IgD-negative memory B cell (primary cell): ENCODE data around the gene RGS11. TPM values are rescaled to one million over a fixed set of nuclear protein-coding genes. Genes with fewer than 3 reads are reported as not detected.

Experiments used
- polyA plus RNA-seq: library from polyadenylated mRNA; unstranded; fragments of 300-500 nt; fragmentation: Illumina TruSeq; gene quantifications from one replicate; pipeline ENCODE4 v1.2.3, GENCODE V29; 2021

The RGS11 gene
- polyA plus RNA-seq, 1 donor from 2014 or later, result not detected

Other genes with a start within 250 kb of the RGS11 start
- 45.2 TPM for gene POLR3K, start 222.3 kb downstream of the RGS11 start, polyA plus RNA-seq
- 39.1 TPM for gene SNRNP25, start 222.1 kb downstream of the RGS11 start, polyA plus RNA-seq
- gene RHBDF1, start 203.3 kb downstream of the RGS11 start, polyA plus RNA-seq, result not detected
- gene MPG, start 197.7 kb downstream of the RGS11 start, polyA plus RNA-seq, result 87.6 TPM
- 15.2 TPM for gene NPRL3, start 137.3 kb downstream of the RGS11 start, polyA plus RNA-seq
- gene HBZ, start 123.3 kb downstream of the RGS11 start, polyA plus RNA-seq, result not detected
- gene HBM, start 110.0 kb downstream of the RGS11 start, polyA plus RNA-seq, result not detected
- gene HBA2, start 103.1 kb downstream of the RGS11 start, polyA plus RNA-seq, result 88.3 TPM
- 12.1 TPM for gene HBA1, start 99.3 kb downstream of the RGS11 start, polyA plus RNA-seq
- gene HBQ1, start 95.5 kb downstream of the RGS11 start, polyA plus RNA-seq, result not detected
- gene LUC7L, start 46.5 kb downstream of the RGS11 start, polyA plus RNA-seq, result 17.6 TPM
- 31.5 TPM for gene FAM234A, start 41.1 kb downstream of the RGS11 start, polyA plus RNA-seq
- gene ARHGDIG, start 4.6 kb upstream of the RGS11 start, polyA plus RNA-seq, result not detected
- gene PDIA2, start 7.2 kb upstream of the RGS11 start, polyA plus RNA-seq, result not detected
- gene AXIN1, start 76.8 kb upstream of the RGS11 start, polyA plus RNA-seq, result 1.6 TPM
- gene MRPL28, start 94.6 kb upstream of the RGS11 start, polyA plus RNA-seq, result 69.8 TPM
- 7.3 TPM for gene PGAP6, start 106.0 kb upstream of the RGS11 start, polyA plus RNA-seq
- 106 TPM for gene NME4, start 121.3 kb upstream of the RGS11 start, polyA plus RNA-seq
- gene DECR2, start 125.9 kb upstream of the RGS11 start, polyA plus RNA-seq, result 7.2 TPM
- gene RAB11FIP3, start 149.7 kb upstream of the RGS11 start, polyA plus RNA-seq, result 1.9 TPM